Hippocampal formation (tissue), 2 donors: Measurements from ENCODE around the gene TTC39B.
"Not testable (repeated sequence)": the region's sequence is repeated elsewhere in the genome, so short reads cannot be mapped to it uniquely, and the experiment has no call there.

Experiments
- DNase-seq, 2 donors: peaks; one replicate each; lab custom pipeline; 2025; lab: John Stamatoyannopoulos, UW

TTC39B gene

GRCh38 chr9:15306757-15307522 is at the start of gene TTC39B:
Gene TTC39B (minus strand): TSS chr9:15307216. CDS start chr9:15307125, 91 bp downstream.
- peak; percentile 76 to 79 for DNase-seq

DNA sequence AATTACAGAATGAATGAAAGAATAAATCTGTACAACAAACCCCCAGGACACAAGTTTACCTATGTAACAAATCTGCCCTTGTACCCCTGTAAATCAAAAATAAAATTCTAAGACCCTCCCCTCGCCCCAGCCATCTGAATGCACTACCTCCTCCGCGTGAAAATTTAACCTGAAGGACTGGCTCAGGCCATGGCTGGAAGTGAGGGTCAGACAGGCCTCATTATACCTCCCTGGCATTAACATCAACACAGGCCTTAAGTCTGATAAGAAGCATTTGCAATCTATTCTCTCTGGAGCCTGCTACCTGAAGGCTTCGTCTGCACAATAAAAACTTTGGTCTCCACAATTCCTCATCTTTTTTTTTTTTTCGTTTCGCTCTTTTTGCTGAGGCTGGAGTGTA is 48.7 kb upstream of the TTC39B start:
- no peak for DNase-seq

- no peak for DNase-seq
These were observed 47.7 kb upstream of the TTC39B start for GRCh38 chr9:15354713-15355112.

- no peak for DNase-seq
These were observed 46.9 kb upstream of the TTC39B start for GRCh38 chr9:15353892-15354291.

DNA sequence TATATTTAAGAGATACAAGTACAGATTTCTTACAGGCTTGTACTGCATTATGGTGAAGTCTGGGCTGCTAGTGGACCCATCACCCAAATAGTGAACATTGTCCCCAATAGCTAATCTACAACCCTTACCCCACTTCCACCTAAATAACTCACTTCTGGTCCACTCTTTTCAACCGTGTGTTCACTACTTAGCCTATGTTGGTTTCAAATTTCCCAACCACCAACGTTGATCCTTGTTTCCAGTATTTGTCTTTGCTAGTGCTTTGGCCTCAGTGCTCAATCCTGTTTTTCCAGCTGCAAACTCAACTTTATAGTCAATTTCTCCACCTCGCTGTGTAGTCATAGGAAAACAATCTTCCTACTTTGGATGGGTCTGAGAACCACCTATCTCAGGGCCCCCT is 45.3 kb upstream of the TTC39B start:
- DNase-seq = no peak

- DNase-seq = no peak
These were observed 43.1 kb upstream of the TTC39B start for GRCh38 chr9:15349892-15350761.

DNA sequence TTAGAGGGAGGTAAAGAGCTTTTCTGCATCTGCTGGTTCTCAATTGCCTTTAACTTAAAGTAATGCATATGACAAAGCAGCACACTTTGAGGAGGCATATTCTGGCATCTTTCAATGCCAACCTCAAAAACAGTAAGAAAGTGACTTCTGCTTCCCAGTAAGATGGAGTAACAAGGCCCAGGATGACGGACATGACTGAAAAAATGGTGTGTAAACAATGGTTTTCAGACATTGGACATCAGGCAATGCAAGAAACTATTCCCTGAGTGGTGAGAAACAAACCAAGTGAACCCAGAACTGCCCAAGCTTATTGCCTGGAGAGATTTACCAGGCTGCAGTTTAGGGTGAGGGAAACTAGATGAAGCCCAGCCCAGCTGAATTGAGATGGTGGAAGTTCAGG is 39.8 kb upstream of the TTC39B start:
- DNase-seq = no peak

- DNase-seq = no peak
These were observed 37.2 kb upstream of the TTC39B start for GRCh38 chr9:15344191-15344590.

GRCh38 chr9:15333376-15333881 is 26.4 kb upstream of the TTC39B start:
- no peak for DNase-seq

GRCh38 chr9:15332939-15333338 is 25.9 kb upstream of the TTC39B start:
- no peak for DNase-seq

- no peak for DNase-seq
These were observed 22.6 kb upstream of the TTC39B start for GRCh38 chr9:15329539-15330109.

- no peak for DNase-seq
These were observed 21.9 kb upstream of the TTC39B start for GRCh38 chr9:15328946-15329345.

DNA sequence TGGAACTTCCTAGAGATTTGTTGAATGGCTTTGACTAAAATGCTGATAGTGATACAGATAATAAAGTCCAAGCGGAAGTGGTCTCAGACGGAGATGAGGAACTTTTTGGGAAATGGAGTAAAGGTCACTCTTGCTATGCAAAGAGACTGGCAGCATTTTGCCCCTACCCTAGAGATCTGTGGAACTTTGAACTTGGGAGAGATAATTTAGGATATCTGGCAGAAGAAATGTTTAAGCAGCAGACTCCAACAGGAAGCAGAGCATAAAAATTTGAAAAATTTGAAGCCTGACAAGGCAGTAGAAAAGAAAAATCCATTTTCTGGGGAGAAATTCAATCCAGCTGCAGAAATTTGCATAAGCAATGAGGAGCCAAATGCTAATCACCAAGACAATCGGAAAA is 15.7 kb upstream of the TTC39B start:
- DNase-seq = not testable (repeated sequence)

DNA sequence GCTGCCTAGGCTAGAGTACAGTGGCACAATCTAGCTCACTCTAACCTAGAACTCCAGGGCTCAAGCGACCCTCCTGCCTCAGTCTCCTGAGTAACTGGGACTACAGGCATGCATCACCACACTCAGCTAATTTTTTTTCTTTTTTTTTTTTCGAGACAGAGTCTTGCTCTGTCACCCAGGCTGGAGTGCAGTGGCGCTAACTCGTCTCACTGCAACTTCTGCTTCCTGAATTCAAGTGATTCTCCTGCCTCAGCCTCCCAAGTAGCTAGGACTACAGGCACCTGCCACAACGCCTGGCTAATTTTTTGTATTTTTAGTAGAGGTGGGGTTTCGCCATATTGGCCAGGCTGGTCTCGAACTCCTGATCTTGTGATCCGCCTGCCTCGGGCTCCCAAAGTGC is 12.6 kb upstream of the TTC39B start:
- DNase-seq = not testable (repeated sequence)

DNA sequence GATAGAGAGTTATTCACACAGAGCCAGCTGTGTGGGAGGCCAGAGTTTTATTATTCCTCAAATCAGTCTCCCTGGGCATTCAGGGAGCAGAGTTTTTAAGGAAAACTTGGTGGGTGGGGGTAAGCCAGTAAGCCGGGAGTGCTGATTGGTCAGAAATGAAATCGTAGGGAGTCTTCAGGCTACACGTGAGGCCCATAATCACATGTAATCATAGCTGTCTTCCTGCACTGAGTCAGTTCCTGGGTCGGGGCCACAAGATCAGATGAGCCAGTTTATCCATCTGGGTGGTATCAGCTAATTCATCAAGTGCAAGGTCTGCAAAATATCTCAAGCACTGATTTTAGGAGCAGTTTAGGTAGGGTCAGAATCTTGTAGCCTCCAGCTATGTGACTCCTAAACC is 10.8 kb upstream of the TTC39B start:
- no peak for DNase-seq

GRCh38 chr9:15311607-15312006 is 4.6 kb upstream of the TTC39B start:
- no peak for DNase-seq

GRCh38 chr9:15310107-15310850 is 3.3 kb upstream of the TTC39B start:
- no peak for DNase-seq

- DNase-seq = no peak
These were observed 1.5 kb upstream of the TTC39B start for GRCh38 chr9:15308511-15308910.

DNA sequence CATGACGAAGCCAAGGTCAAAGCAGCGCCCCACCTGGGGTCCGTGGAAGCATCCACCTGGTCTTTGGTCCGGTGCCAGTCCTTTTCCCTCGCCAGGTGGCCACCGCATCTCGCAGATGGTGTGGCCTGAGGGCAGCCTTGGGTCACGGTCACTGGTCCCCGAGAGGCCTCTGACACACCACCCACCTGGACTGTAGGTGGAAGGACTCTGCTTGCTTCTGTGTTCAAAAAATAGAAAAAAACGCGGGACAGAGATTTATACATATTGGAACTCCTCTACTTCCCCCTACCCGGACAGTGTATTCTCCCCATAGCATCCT is 466 bp upstream of the TTC39B start:
- no peak for DNase-seq

- DNase-seq = peak in 1 of 2 donors; percentile 16
These were observed 804 bp downstream of the TTC39B start for GRCh38 chr9:15306068-15306756.

GRCh38 chr9:15305470-15305869 is 1.5 kb downstream of the TTC39B start:
- DNase-seq = no peak
